Measurements from ENCODE around the gene ERC2. TPM values are rescaled to one million over a fixed set of nuclear protein-coding genes. Genes with fewer than 3 reads are reported as not detected.

ERC2 gene
- total and polyA plus RNA-seq, 7 donors = 0.52 to 5.7 (median 1.2) TPM; not detected in 2

DNA sequence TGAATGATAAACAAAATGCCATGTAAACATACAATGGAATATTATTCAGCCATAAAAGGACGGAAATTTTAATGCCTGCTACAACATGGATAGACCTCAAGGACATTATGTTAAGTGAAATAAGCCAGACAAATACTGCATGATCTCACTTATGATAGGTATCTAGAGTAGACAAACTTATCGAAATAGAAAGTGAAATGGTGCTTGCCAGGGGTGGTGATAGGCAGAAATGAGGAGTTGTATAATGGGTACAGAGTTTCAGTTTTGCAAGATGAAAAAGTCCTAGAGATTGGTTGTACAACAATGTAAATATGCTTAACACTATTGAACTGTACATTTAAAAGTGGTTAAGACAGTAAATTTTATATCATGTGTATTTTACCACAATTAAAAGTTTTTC, 287.8 kb downstream of the ERC2 start:
- DNase-seq = no peak
- 52 to 81% methylated on average over 2 of the region's 2 CpGs for WGBS, 2 donors
- Histone ChIP-seq H3K4me3 (no peak overlapping the region), H3K36me3 (no peaks in the 10 kb centered on the region), H3K27me3 (no peaks in the 10 kb centered on the region), H3K9me3 (peaks cover 0 to under 1% (median 0%) of the 10 kb centered on the region in 4 donors), H3K4me1 (no peaks in the 10 kb centered on the region), H3K27ac (no peak overlapping the region)
- intact Hi-C loops (cut with DNase I) = no loop called here
- TF ChIP-seq POLR2AphosphoS5 (IDR thresholded peaks at IDR 0.05) (no peak), POLR2A (IDR thresholded peaks at IDR 0.05) (no peak), EP300 (IDR thresholded peaks at IDR 0.05) (no peak)
- TF ChIP-seq, protein P1, sequence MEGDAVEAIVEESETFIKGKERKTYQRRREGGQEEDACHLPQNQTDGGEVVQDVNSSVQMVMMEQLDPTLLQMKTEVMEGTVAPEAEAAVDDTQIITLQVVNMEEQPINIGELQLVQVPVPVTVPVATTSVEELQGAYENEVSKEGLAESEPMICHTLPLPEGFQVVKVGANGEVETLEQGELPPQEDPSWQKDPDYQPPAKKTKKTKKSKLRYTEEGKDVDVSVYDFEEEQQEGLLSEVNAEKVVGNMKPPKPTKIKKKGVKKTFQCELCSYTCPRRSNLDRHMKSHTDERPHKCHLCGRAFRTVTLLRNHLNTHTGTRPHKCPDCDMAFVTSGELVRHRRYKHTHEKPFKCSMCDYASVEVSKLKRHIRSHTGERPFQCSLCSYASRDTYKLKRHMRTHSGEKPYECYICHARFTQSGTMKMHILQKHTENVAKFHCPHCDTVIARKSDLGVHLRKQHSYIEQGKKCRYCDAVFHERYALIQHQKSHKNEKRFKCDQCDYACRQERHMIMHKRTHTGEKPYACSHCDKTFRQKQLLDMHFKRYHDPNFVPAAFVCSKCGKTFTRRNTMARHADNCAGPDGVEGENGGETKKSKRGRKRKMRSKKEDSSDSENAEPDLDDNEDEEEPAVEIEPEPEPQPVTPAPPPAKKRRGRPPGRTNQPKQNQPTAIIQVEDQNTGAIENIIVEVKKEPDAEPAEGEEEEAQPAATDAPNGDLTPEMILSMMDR (IDR thresholded peaks at IDR 0.05) = no peak

GRCh38 chr3:56173601-56174000, 294.7 kb downstream of the ERC2 start:
- H3K27me3 ChIP-seq = no peaks in the 10 kb centered on the region
- no peaks in the 10 kb centered on the region for H3K9me3 ChIP-seq
- TF ChIP-seq POLR2AphosphoS5 (IDR thresholded peaks at IDR 0.05) = no peak
- no peak for TF ChIP-seq POLR2A (IDR thresholded peaks at IDR 0.05)
- TF ChIP-seq, protein P1 (IDR thresholded peaks at IDR 0.05) = no peak
- no peak for TF ChIP-seq EP300 (IDR thresholded peaks at IDR 0.05)
- no peak overlapping the region for H3K27ac ChIP-seq
- DNase-seq = no peak
- H3K4me1 ChIP-seq = no peaks in the 10 kb centered on the region
- intact Hi-C loops (cut with DNase I) = no loop called here
- no peak overlapping the region for H3K4me3 ChIP-seq
- H3K36me3 ChIP-seq = no peaks in the 10 kb centered on the region
- WGBS, 2 donors = 83 to 84% methylated on average over 7 of the region's 7 CpGs

- intact Hi-C loops (cut with DNase I) = no loop called here
- WGBS, 2 donors = 88 to 89% methylated on average over 3 of the region's 3 CpGs
- TF ChIP-seq POLR2AphosphoS5 (IDR thresholded peaks at IDR 0.05) = no peak
- TF ChIP-seq, protein P1 (IDR thresholded peaks at IDR 0.05) = no peak
- no peak for TF ChIP-seq EP300 (IDR thresholded peaks at IDR 0.05)
- no peak for TF ChIP-seq POLR2A (IDR thresholded peaks at IDR 0.05)
- no peak for DNase-seq
- Histone ChIP-seq H3K36me3 (no peaks in the 10 kb centered on the region), H3K4me3 (no peak overlapping the region), H3K27ac (no peak overlapping the region), H3K4me1 (no peaks in the 10 kb centered on the region), H3K27me3 (no peaks in the 10 kb centered on the region), H3K9me3 (peaks cover 0 to 2% (median 0%) of the 10 kb centered on the region in 4 donors)
These were observed 303.8 kb downstream of the ERC2 start for GRCh38 chr3:56164436-56164835.

DNA sequence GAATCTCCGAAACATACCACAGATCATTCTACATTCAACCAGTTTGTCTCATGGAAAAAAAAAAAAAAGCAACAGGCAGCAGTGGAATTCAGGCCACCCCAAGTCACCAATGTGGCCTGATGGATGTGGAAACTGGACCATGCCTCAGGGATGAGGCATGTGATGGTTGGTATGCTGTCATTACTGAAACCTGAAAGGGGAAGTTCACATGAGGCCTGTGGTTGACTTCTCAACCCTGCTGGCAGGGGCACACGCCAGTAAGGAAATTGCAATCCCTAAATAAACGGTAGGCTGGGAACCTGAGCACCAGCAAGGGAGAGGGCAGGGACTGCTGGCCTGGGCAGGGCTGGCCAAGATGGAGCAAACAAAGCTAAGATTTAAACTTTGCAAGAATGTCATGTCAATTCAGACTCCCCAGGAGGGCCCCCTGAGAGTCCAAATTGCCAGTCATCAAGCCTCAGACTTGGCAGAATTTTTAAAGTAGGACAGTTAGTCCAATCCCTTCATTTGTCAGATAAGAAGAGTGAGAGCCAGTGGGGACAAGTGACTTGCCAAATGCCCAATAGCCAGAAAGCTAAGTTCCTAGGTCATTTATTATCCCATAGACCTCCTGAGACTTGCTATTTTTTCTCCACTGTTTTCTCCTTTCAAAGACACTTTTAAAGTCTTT, 310.4 kb downstream of the ERC2 start:
- H3K4me1 ChIP-seq = no peaks in the 10 kb centered on the region
- peaks cover 0 to 2% (median 0%) of the 10 kb centered on the region in 4 donors for H3K9me3 ChIP-seq
- TF ChIP-seq POLR2A (IDR thresholded peaks at IDR 0.05) = no peak
- no peak for TF ChIP-seq EP300 (IDR thresholded peaks at IDR 0.05)
- TF ChIP-seq POLR2AphosphoS5 (IDR thresholded peaks at IDR 0.05) = no peak
- TF ChIP-seq, protein P1 (IDR thresholded peaks at IDR 0.05) = no peak
- H3K4me3 ChIP-seq = no peak overlapping the region
- no peaks in the 10 kb centered on the region for H3K36me3 ChIP-seq
- intact Hi-C loops (cut with DNase I) = no loop called here
- no peak for DNase-seq
- no peaks in the 10 kb centered on the region for H3K27me3 ChIP-seq
- 52 to 66% methylated on average over 3 of the region's 3 CpGs for WGBS, 2 donors
- no peak overlapping the region for H3K27ac ChIP-seq

DNA sequence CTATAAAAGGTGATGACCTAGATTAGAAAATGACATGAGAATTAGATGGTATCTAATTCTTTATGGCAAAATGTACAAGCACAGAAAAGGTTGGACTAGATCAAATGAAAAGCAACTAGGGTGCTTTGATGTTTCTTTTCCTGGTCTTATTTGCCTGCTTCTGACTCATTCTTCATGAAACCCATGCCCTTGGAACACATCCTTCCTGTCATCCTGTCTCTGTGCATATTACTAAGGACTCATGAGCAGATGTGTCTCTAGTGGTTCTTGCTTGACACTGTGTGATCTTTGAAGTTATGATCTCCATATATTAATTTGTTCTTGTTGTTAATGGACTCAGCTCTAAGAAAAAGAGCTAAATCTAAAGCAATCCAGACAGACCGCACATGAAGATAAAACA, 314.0 kb downstream of the ERC2 start:
- H3K4me1 ChIP-seq = no peaks in the 10 kb centered on the region
- TF ChIP-seq, protein P1 (IDR thresholded peaks at IDR 0.05) = no peak
- no peak for TF ChIP-seq POLR2AphosphoS5 (IDR thresholded peaks at IDR 0.05)
- no peak for TF ChIP-seq EP300 (IDR thresholded peaks at IDR 0.05)
- TF ChIP-seq POLR2A (IDR thresholded peaks at IDR 0.05) = no peak
- H3K27ac ChIP-seq = no peak overlapping the region
- no peaks in the 10 kb centered on the region for H3K9me3 ChIP-seq
- no peak for DNase-seq
- no peaks in the 10 kb centered on the region for H3K36me3 ChIP-seq
- 93 to 96% methylated on average over 1 of the region's 1 CpG for WGBS, 2 donors
- H3K27me3 ChIP-seq = no peaks in the 10 kb centered on the region
- intact Hi-C loops (cut with DNase I) = no loop called here
- no peak overlapping the region for H3K4me3 ChIP-seq
